NK-92 treated with Interleukin-12 subunit alpha and Interleukin-12 subunit beta, amount 100 ng/mL, for 24 hours (cell line): ENCODE results near the gene ULK2.
"Not testable (repeated sequence)": the region's sequence is repeated elsewhere in the genome, so short reads cannot be mapped to it uniquely, and the experiment has no call there.

Experiments
- DNase-seq: peaks from one replicate; lab custom pipeline; 2025; lab: John Stamatoyannopoulos, UW

ULK2 gene

GRCh38 chr17:19766421-19767270 is 101.1 kb downstream of the ULK2 start:
- DNase-seq: peak; percentile 4

- no peak for DNase-seq
Measured at GRCh38 chr17:19766016-19766415, 101.7 kb downstream of the ULK2 start.

GRCh38 chr17:19763991-19764390 is 103.7 kb downstream of the ULK2 start:
- not testable (repeated sequence) for DNase-seq

- no peak for DNase-seq
Measured at GRCh38 chr17:19763416-19763815, 104.3 kb downstream of the ULK2 start.

GRCh38 chr17:19762515-19762961 is 105.2 kb downstream of the ULK2 start:
- DNase-seq: peak; percentile 5

- DNase-seq: no peak
Measured at GRCh38 chr17:19760746-19761145, 107.0 kb downstream of the ULK2 start.

GRCh38 chr17:19759568-19760549 is 107.9 kb downstream of the ULK2 start:
- DNase-seq: no peak

- DNase-seq: no peak
Measured at GRCh38 chr17:19757536-19758180, 110.1 kb downstream of the ULK2 start.

- DNase-seq: no peak
Measured at GRCh38 chr17:19756546-19756945, 111.2 kb downstream of the ULK2 start.

- no peak for DNase-seq
Measured at GRCh38 chr17:19755821-19756510, 111.8 kb downstream of the ULK2 start.

GRCh38 chr17:19755392-19755791 is 112.3 kb downstream of the ULK2 start:
- no peak for DNase-seq

GRCh38 chr17:19753661-19754463 is 113.9 kb downstream of the ULK2 start:
- DNase-seq: no peak

GRCh38 chr17:19753051-19753509 is 114.7 kb downstream of the ULK2 start:
- DNase-seq: no peak

GRCh38 chr17:19752216-19753050 is 115.3 kb downstream of the ULK2 start:
- DNase-seq: no peak

- no peak for DNase-seq
Measured at GRCh38 chr17:19750835-19751234, 116.9 kb downstream of the ULK2 start.

GRCh38 chr17:19750020-19750572 is 117.6 kb downstream of the ULK2 start:
- no peak for DNase-seq

- no peak for DNase-seq
Measured at GRCh38 chr17:19748807-19749193, 118.9 kb downstream of the ULK2 start.

- no peak for DNase-seq
Measured at GRCh38 chr17:19747829-19748806, 119.6 kb downstream of the ULK2 start, which contains the start of gene ALDH3A1. TSS of gene ALDH3A1 (minus strand) at chr17:19748298. CDS start at chr17:19745129, 3,169 bp downstream.
